ENCODE data around the gene S100G.

GRCh38 chrX:16695079-16695676 lies 45.2 kb downstream of the S100G start:
- TF ChIP-seq, protein P1, sequence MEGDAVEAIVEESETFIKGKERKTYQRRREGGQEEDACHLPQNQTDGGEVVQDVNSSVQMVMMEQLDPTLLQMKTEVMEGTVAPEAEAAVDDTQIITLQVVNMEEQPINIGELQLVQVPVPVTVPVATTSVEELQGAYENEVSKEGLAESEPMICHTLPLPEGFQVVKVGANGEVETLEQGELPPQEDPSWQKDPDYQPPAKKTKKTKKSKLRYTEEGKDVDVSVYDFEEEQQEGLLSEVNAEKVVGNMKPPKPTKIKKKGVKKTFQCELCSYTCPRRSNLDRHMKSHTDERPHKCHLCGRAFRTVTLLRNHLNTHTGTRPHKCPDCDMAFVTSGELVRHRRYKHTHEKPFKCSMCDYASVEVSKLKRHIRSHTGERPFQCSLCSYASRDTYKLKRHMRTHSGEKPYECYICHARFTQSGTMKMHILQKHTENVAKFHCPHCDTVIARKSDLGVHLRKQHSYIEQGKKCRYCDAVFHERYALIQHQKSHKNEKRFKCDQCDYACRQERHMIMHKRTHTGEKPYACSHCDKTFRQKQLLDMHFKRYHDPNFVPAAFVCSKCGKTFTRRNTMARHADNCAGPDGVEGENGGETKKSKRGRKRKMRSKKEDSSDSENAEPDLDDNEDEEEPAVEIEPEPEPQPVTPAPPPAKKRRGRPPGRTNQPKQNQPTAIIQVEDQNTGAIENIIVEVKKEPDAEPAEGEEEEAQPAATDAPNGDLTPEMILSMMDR (IDR thresholded peaks at IDR 0.05; ENCODE audit: low read length): peak; percentile 76
- TF ChIP-seq EZH2 (optimal IDR thresholded peaks at IDR 0.05; ENCODE audit: low read depth, low read length): no peak

All from MM.1S (cell line).